ENCODE measurements around the gene CCT8. TPM values are rescaled to one million over a fixed set of nuclear protein-coding genes. Genes with fewer than 3 reads are reported as not detected.

The CCT8 gene
- total RNA-seq, 1 experiment from 2014 or later, result 356 TPM

GRCh38 chr21:29096218-29097015 is 23.0 kb upstream of the CCT8 start:
- no peak overlapping the region for H3K27ac Mint-ChIP-seq
- H3K9me3 Mint-ChIP-seq, result peaks cover 0 to 2% of the 10 kb centered on the region in 2 experiments; a peak in 1 of 5 replicates
- H3K27ac ChIP-seq (ENCODE audit: insufficient read length, low read depth, low read length), result no peak overlapping the region

More at GRCh38 chr21:29096218-29097015, 23.0 kb upstream of the CCT8 start:
- H2BK12ac ChIP-seq (ENCODE audit: insufficient read length, low read depth, low read length), result no peak overlapping the region
- Mint-ChIP-seq H3K4me3 (no peak overlapping the region), H3K4me1 (peaks cover 6 to 7% of the 10 kb centered on the region in 2 experiments), H3K27me3 (ENCODE audit: low read depth) (peaks cover 6% of the 10 kb centered on the region), H3K36me3 (ENCODE audit: insufficient read depth in 1 of 3, low read depth in 3 of 3) (no peaks in the 10 kb centered on the region; a peak in 1 of 7 replicates)
- H2AFZ ChIP-seq (ENCODE audit: low read length), result no peak overlapping the region
- TF ChIP-seq CTCF (conservative IDR thresholded peaks at IDR 0.05), result no peak
- no peak overlapping the region for H3K9ac ChIP-seq (ENCODE audit: extremely low read depth, insufficient read length, low read length)
- H4K91ac ChIP-seq (ENCODE audit: insufficient read length, low read depth, low read length), result no peak overlapping the region
- H2BK15ac ChIP-seq (ENCODE audit: low read depth, low read length), result no peak overlapping the region
- H3K4me1 ChIP-seq (ENCODE audit: insufficient read depth, low read length), result no peaks in the 10 kb centered on the region
- H3K14ac ChIP-seq (ENCODE audit: insufficient read depth, low read length), result no peak overlapping the region
- no peak for DNase-seq
- WGBS (ENCODE audit: extremely low coverage, insufficient read length, low lambda C conversion rate), result no CpG with 5 or more reads among the region's 8 CpGs
- no peak overlapping the region for H4K8ac ChIP-seq (replicated peaks; ENCODE audit: insufficient read length, low read depth, low read length)
- H3K79me1 ChIP-seq (ENCODE audit: insufficient read depth, low read depth, low read length, poor library complexity, severe bottlenecking), result no peaks in the 10 kb centered on the region
- H2AK5ac ChIP-seq (ENCODE audit: insufficient read length, low read length), result no peak overlapping the region
- no peak overlapping the region for H4K5ac ChIP-seq (ENCODE audit: insufficient read length, low read depth, low read length)
- no peaks in the 10 kb centered on the region for H3K79me2 ChIP-seq (ENCODE audit: insufficient read depth, low read length)
- no peak overlapping the region for H3K23ac ChIP-seq (ENCODE audit: insufficient read length, low read depth, low read length)
- no peak overlapping the region for H3T11ph ChIP-seq (ENCODE audit: low read length)
- no peaks in the 10 kb centered on the region for H4K20me1 ChIP-seq (ENCODE audit: control insufficient read depth, insufficient read depth, insufficient read length)
- H3K56ac ChIP-seq (ENCODE audit: insufficient read length, low read depth, low read length), result no peak overlapping the region
- H3K23me2 ChIP-seq (ENCODE audit: insufficient read length, low read depth, low read length, poor library complexity, severe bottlenecking), result no peaks in the 10 kb centered on the region
- H2BK120ac ChIP-seq (ENCODE audit: low read depth, low read length, poor library complexity, severe bottlenecking), result no peak overlapping the region
- H2BK20ac ChIP-seq (ENCODE audit: low read depth, low read length, poor library complexity, severe bottlenecking), result no peak overlapping the region
- H2BK5ac ChIP-seq (ENCODE audit: insufficient read length, low read length), result no peak overlapping the region
- no peaks in the 10 kb centered on the region for H3K9me3 ChIP-seq (ENCODE audit: control insufficient read depth, low read depth, low read length)
- no peaks in the 10 kb centered on the region for H3K27me3 ChIP-seq (ENCODE audit: insufficient read depth, low read length)
- H3K18ac ChIP-seq (ENCODE audit: insufficient read length, low read depth, low read length), result no peak overlapping the region
- no peak overlapping the region for H3K4ac ChIP-seq (ENCODE audit: low read depth, low read length)
- H3K4me2 ChIP-seq (ENCODE audit: insufficient read depth, insufficient read length, low read length), result no peak overlapping the region

Measured in H9 (cell line).